Measurements from ENCODE around the gene RUNX1. TPM values are rescaled to one million over a fixed set of nuclear protein-coding genes. Genes with fewer than 3 reads are reported as not detected.
A peak's percentile ranks its signal among the peaks of the same experiment; 100 is the strongest.

The RUNX1 gene
- total RNA-seq, 1 experiment from 2014 or later: 55.2 TPM

- ATAC-seq: peak; percentile 93
- Histone ChIP-seq H3K27ac (ENCODE audit: low read length) (peak overlapping the region; percentile 68), H3K9me3 (ENCODE audit: low read length) (no peaks in the 10 kb centered on the region), H3K4me3 (ENCODE audit: low read length) (peak overlapping the region; percentile 57), H3K79me2 (ENCODE audit: low read length) (peaks cover 39% of the 10 kb centered on the region), H3K9me2 (replicated peaks; ENCODE audit: low read length) (no peaks in the 10 kb centered on the region), H4K20me1 (ENCODE audit: low read length) (no peaks in the 10 kb centered on the region), H3F3A (ENCODE audit: low read length, unreplicated experiment) (no peaks in the 10 kb centered on the region), H3K36me3 (ENCODE audit: low read depth, low read length) (no peaks in the 10 kb centered on the region; the same call in 1 of the 2 replicates), H3K9ac (ENCODE audit: low read length) (0 out of 2 replicates have a peak overlapping the region, but pooled peaks have one; percentile 7), H3K4me1 (ENCODE audit: insufficient read depth, low read length) (peaks cover 42% of the 10 kb centered on the region), H3K27me3 (ENCODE audit: low read length) (no peaks in the 10 kb centered on the region), H3K4me2 (ENCODE audit: low read length) (peak overlapping the region; percentile 81), H2AFZ (ENCODE audit: low read length) (peak overlapping the region; percentile 34; the same call in 1 of the 2 replicates)
- intact Hi-C loops (cut with micrococcal nuclease): loop anchor here (1.0 to 5.0 kb wide), 3 partner anchors 29 to 86 kb away; no protein-coding TSS in a partner anchor
- ChIA-PET CTCF (interaction anchor here (0.6 kb wide), 1 partner anchor 38 kb away, joined by 4 read pairs; no protein-coding TSS in a partner anchor), POLR2A (ENCODE audit: unreplicated experiment) (interaction anchor here (0.6 kb wide), 2 partner anchors 116 to 119 kb away, joined by 3 read pairs; no protein-coding TSS in a partner anchor)
- peak; percentile 93 for DNase-seq
- TF ChIP-seq CTCF (conservative IDR thresholded peaks at IDR 0.05; ENCODE audit: low read depth, low read length): no peak
- no peak for TF ChIP-seq EZH2 (IDR thresholded peaks at IDR 0.05; ENCODE audit: low read length, unreplicated experiment)
- TF ChIP-seq EZH2phosphoT487 (IDR thresholded peaks at IDR 0.05; ENCODE audit: borderline replicate concordance, low read length): no peak
- no TSS peak for BruUV-seq (replicated peaks)
Observed at GRCh38 chr21:34965200-34966174, 83.6 kb downstream of the RUNX1 start.

DNA sequence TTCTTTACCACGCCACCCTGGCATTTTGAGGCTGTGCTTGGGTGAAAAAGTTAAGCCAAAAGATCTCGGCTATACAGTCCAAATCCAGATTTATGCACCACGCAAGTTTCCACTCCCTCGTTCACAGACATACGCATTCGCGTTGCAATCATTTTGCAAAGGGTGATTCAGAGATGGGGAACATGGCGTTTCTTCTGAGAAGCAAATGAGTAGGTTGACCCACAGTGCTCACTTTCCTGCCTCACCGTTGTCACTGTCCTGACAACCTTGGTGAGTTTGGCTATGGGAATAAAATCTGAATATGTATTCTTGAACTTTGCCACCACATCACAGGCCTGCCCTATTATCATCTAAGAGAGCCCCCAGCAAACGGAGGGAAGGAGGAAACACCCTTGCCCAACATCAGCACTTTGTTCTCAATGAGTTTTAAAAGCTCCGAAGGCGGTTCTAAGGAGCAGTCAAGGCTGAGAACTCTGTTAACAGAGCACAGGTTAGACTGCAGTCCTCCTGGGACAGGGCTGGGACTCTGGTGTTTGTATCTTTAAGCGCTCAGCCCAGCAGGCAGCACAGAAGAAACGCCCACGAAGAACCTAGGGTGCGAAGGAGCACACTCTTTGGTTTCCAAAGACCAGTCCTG, 86.4 kb downstream of the RUNX1 start:
- Histone ChIP-seq H2AFZ (ENCODE audit: low read length) (no peak overlapping the region), H3K4me2 (ENCODE audit: low read length) (no peak overlapping the region), H3K4me3 (ENCODE audit: low read length) (no peak overlapping the region), H3K79me2 (ENCODE audit: low read length) (peaks cover 35% of the 10 kb centered on the region), H3K9ac (ENCODE audit: low read length) (no peak overlapping the region), H4K20me1 (ENCODE audit: low read length) (no peaks in the 10 kb centered on the region), H3K27me3 (ENCODE audit: low read length) (no peaks in the 10 kb centered on the region), H3F3A (ENCODE audit: low read length, unreplicated experiment) (no peaks in the 10 kb centered on the region), H3K27ac (ENCODE audit: low read length) (no peak overlapping the region), H3K9me2 (replicated peaks; ENCODE audit: low read length) (no peaks in the 10 kb centered on the region), H3K4me1 (ENCODE audit: insufficient read depth, low read length) (peaks cover 30% of the 10 kb centered on the region), H3K9me3 (ENCODE audit: low read length) (no peaks in the 10 kb centered on the region), H3K36me3 (ENCODE audit: low read depth, low read length) (no peaks in the 10 kb centered on the region; the same call in 1 of the 2 replicates)
- ChIA-PET CTCF (no interaction called here), POLR2A (ENCODE audit: unreplicated experiment) (no interaction called here)
- DNase-seq (no peak), ATAC-seq (no peak)
- TF ChIP-seq EZH2 (IDR thresholded peaks at IDR 0.05; ENCODE audit: low read length, unreplicated experiment) (no peak), EZH2phosphoT487 (IDR thresholded peaks at IDR 0.05; ENCODE audit: borderline replicate concordance, low read length) (no peak)
- intact Hi-C loops (cut with micrococcal nuclease): no loop called here
- no TSS peak for BruUV-seq (replicated peaks)

- CTCF ChIA-PET: no interaction called here
Observed at GRCh38 chr21:34962136-34962535, 87.0 kb downstream of the RUNX1 start.

More at GRCh38 chr21:34962136-34962535, 87.0 kb downstream of the RUNX1 start:
- H3K9ac ChIP-seq (ENCODE audit: low read length): no peak overlapping the region
- H3K4me1 ChIP-seq (ENCODE audit: insufficient read depth, low read length): peaks cover 25% of the 10 kb centered on the region
- ATAC-seq (no peak), DNase-seq (no peak)
- intact Hi-C loops (cut with micrococcal nuclease): no loop called here
- H3K79me2 ChIP-seq (ENCODE audit: low read length): peaks cover 40% of the 10 kb centered on the region
- no TSS peak for BruUV-seq (replicated peaks)
- no peaks in the 10 kb centered on the region; the same call in 1 of the 2 replicates for H3K36me3 ChIP-seq (ENCODE audit: low read depth, low read length)
- POLR2A ChIA-PET (ENCODE audit: unreplicated experiment): no interaction called here
- H3F3A ChIP-seq (ENCODE audit: low read length, unreplicated experiment): no peaks in the 10 kb centered on the region
- no peak overlapping the region for H3K4me2 ChIP-seq (ENCODE audit: low read length)
- H4K20me1 ChIP-seq (ENCODE audit: low read length): no peaks in the 10 kb centered on the region
- H3K9me3 ChIP-seq (ENCODE audit: low read length): no peaks in the 10 kb centered on the region
- TF ChIP-seq EZH2 (IDR thresholded peaks at IDR 0.05; ENCODE audit: low read length, unreplicated experiment): no peak
- TF ChIP-seq CTCF (conservative IDR thresholded peaks at IDR 0.05; ENCODE audit: low read depth, low read length): no peak
- TF ChIP-seq EZH2phosphoT487 (IDR thresholded peaks at IDR 0.05; ENCODE audit: borderline replicate concordance, low read length): no peak
- no peak overlapping the region for H3K4me3 ChIP-seq (ENCODE audit: low read length)
- no peaks in the 10 kb centered on the region for H3K9me2 ChIP-seq (replicated peaks; ENCODE audit: low read length)
- H3K27me3 ChIP-seq (ENCODE audit: low read length): no peaks in the 10 kb centered on the region
- no peak overlapping the region for H2AFZ ChIP-seq (ENCODE audit: low read length)
- H3K27ac ChIP-seq (ENCODE audit: low read length): no peak overlapping the region
